ENCODE results near the gene PLA2G2A. TPM values are rescaled to one million over a fixed set of nuclear protein-coding genes. Genes with fewer than 3 reads are reported as not detected.

PLA2G2A gene
- total RNA-seq, 2 donors from 2014 or later, result 9.3 to 57.7 TPM

GRCh38 chr1:19967808-19968207 is 11.6 kb downstream of the PLA2G2A start:
- 84 to 86% methylated on average over 9 of the region's 9 CpGs for WGBS, 2 donors
- intact Hi-C loops (cut with DNase I), result no loop called here
- Histone ChIP-seq H3K27ac (no peak overlapping the region), H3K9me3 (no peaks in the 10 kb centered on the region), H3K4me1 (peaks cover 13% of the 10 kb centered on the region), H3K4me3 (no peak overlapping the region), H3K27me3 (no peaks in the 10 kb centered on the region), H3K36me3 (replicated peaks in 1 of 2; ENCODE audit: insufficient read depth in 1 of 2, low read depth in 2 of 2) (no peaks in the 10 kb centered on the region)
- TF ChIP-seq CTCF (IDR thresholded peaks at IDR 0.05), result no peak
- TF ChIP-seq POLR2A (IDR thresholded peaks at IDR 0.05), result no peak
- peak; percentile 50 for ATAC-seq
- peak in 3 of 4 donors; percentile 15 to 26 (median 16) for DNase-seq

GRCh38 chr1:19964542-19964941 is 14.9 kb downstream of the PLA2G2A start:
- intact Hi-C loops (cut with DNase I), result no loop called here
- TF ChIP-seq POLR2A (IDR thresholded peaks at IDR 0.05), result no peak
- no peak for TF ChIP-seq CTCF (IDR thresholded peaks at IDR 0.05)
- no peak overlapping the region for H3K27ac ChIP-seq
- H3K27me3 ChIP-seq, result no peaks in the 10 kb centered on the region
- H3K36me3 ChIP-seq (replicated peaks in 1 of 2; ENCODE audit: insufficient read depth in 1 of 2, low read depth in 2 of 2), result no peaks in the 10 kb centered on the region
- H3K4me1 ChIP-seq, result peaks cover 13% of the 10 kb centered on the region
- ATAC-seq, result peak; percentile 62
- WGBS, 2 donors, result 57 to 65% methylated on average over 2 of the region's 2 CpGs
- no peaks in the 10 kb centered on the region for H3K9me3 ChIP-seq
- no peak for DNase-seq
- no peak overlapping the region for H3K4me3 ChIP-seq

- TF ChIP-seq POLR2A (IDR thresholded peaks at IDR 0.05) (no peak), CTCF (IDR thresholded peaks at IDR 0.05) (no peak)
- Histone ChIP-seq H3K27ac (no peak overlapping the region), H3K36me3 (replicated peaks in 1 of 2; ENCODE audit: insufficient read depth in 1 of 2, low read depth in 2 of 2) (no peaks in the 10 kb centered on the region), H3K9me3 (no peaks in the 10 kb centered on the region), H3K4me3 (no peak overlapping the region), H3K27me3 (no peaks in the 10 kb centered on the region), H3K4me1 (peaks cover 13% of the 10 kb centered on the region)
- 87 to 88% methylated on average over 4 of the region's 4 CpGs for WGBS, 2 donors
- intact Hi-C loops (cut with DNase I), result no loop called here
- DNase-seq (no peak), ATAC-seq (no peak)
These were observed 15.8 kb downstream of the PLA2G2A start for GRCh38 chr1:19963636-19964035.

GRCh38 chr1:19960591-19960990 is 18.8 kb downstream of the PLA2G2A start:
- H3K4me1 ChIP-seq, result peaks cover 23% of the 10 kb centered on the region
- WGBS, 2 donors, result 50 to 58% methylated on average over 4 to 5 of the region's 5 CpGs
- intact Hi-C loops (cut with DNase I), result no loop called here

More at GRCh38 chr1:19960591-19960990, 18.8 kb downstream of the PLA2G2A start:
- H3K36me3 ChIP-seq (replicated peaks in 1 of 2; ENCODE audit: insufficient read depth in 1 of 2, low read depth in 2 of 2), result no peaks in the 10 kb centered on the region
- no peak for DNase-seq
- H3K27ac ChIP-seq, result no peak overlapping the region
- no peak for TF ChIP-seq CTCF (IDR thresholded peaks at IDR 0.05)
- no peak for TF ChIP-seq POLR2A (IDR thresholded peaks at IDR 0.05)
- no peak for ATAC-seq
- no peaks in the 10 kb centered on the region for H3K27me3 ChIP-seq
- H3K9me3 ChIP-seq, result no peaks in the 10 kb centered on the region
- no peak overlapping the region for H3K4me3 ChIP-seq
